K562 (cell line): ENCODE data around the gene GRWD1. TPM values are rescaled to one million over a fixed set of nuclear protein-coding genes. Genes with fewer than 3 reads are reported as not detected.

ENCODE experiments used
- ARID1B ChIP-seq: fragments of 450-650 bp; IDR thresholded peaks from 2 replicates; pipeline ENCODE4 v1.6.1; 2016; ENCODE audit warnings: antibody characterized with exemption, mild to moderate bottlenecking, inconsistent platforms
- ARID2 ChIP-seq: fragments of 450-650 bp; IDR thresholded peaks from 2 replicates; pipeline ENCODE4 v1.6.1; 2017; ENCODE audit warnings: antibody characterized with exemption, mild to moderate bottlenecking
- FOXJ3 ChIP-seq: sonication (generic); formaldehyde crosslinking; IDR thresholded peaks from 2 replicates; pipeline ENCODE4 v1.4.0; 2020; ENCODE audit warnings: mild to moderate bottlenecking, missing genetic modification reagents
- GTF2F1 ChIP-seq: IDR thresholded peaks from 2 replicates; pipeline ENCODE4 v1.6.1; 2011; ENCODE audit warnings: low read depth, low read length, improper control_type of control experiment
- JUNB ChIP-seq: fragments of 450-650 bp; formaldehyde crosslinking; conservative IDR thresholded peaks from 2 replicates; pipeline ENCODE4 v1.4.0; 2020; ENCODE audit warnings: mild to moderate bottlenecking
- MCM2 ChIP-seq: fragments of 450-650 bp; IDR thresholded peaks from 2 replicates; pipeline ENCODE4 v1.6.1; 2017; ENCODE audit warnings: low read depth, mild to moderate bottlenecking
- MEF2A ChIP-seq: IDR thresholded peaks from 2 replicates; pipeline ENCODE4 v1.6.1; 2011; ENCODE audit warnings: low read depth, mild to moderate bottlenecking, low read length, moderate library complexity; ENCODE audit not compliant: control insufficient read depth
- NEUROD1 ChIP-seq: fragments of 150-350 bp; IDR thresholded peaks from 2 replicates; pipeline ENCODE4 v1.6.1; 2014; ENCODE audit warnings: borderline replicate concordance, low read length, low read depth; ENCODE audit not compliant: partially characterized antibody
- NFIC ChIP-seq: fragments of 450-650 bp; IDR thresholded peaks from 2 replicates; pipeline ENCODE4 v1.6.1; 2017; ENCODE audit warnings: mild to moderate bottlenecking, inconsistent platforms
- NFYB ChIP-seq: IDR thresholded peaks from 2 replicates; pipeline ENCODE4 v1.6.1; 2011; ENCODE audit warnings: mild to moderate bottlenecking, moderate library complexity; ENCODE audit not compliant: insufficient read length; ENCODE audit errors: extremely low read depth
- NR2C2 ChIP-seq, 2 experiments: fragments of 200-800 bp in 1 of 2; sonication (Bioruptor generic) in 1 of 2; sonication (generic) in 1 of 2; formaldehyde crosslinking in 1 of 2; IDR thresholded peaks; 2 replicates each; pipeline versions ENCODE4 v1.6.1 to v1.8.0; 2016 to 2022; ENCODE audit warnings: mild to moderate bottlenecking in 1 of 2, missing compliant biosample characterization in 1 of 2, missing genetic modification characterization in 1 of 2, missing genetic modification reagents in 1 of 2
- POLR2H ChIP-seq: IDR thresholded peaks from 2 replicates; pipeline ENCODE4 v1.6.1; 2016; ENCODE audit warnings: missing genetic modification characterization, low read depth, mild to moderate bottlenecking, control low read depth, missing compliant biosample characterization, moderate library complexity
- PURB ChIP-seq: sonication (generic); formaldehyde crosslinking; IDR thresholded peaks from 2 replicates; pipeline ENCODE4 v1.9.0; 2021; ENCODE audit warnings: low read depth, mild to moderate bottlenecking, missing genetic modification reagents
- RAD21 ChIP-seq, 2 experiments: fragments of 250-450 bp in 1 of 2; fragments of 450-650 bp in 1 of 2; sonication (Bioruptor Pico) in 1 of 2; formaldehyde crosslinking in 1 of 2; IDR thresholded peaks in 1 of 2; conservative IDR thresholded peaks in 1 of 2; 2 replicates each; pipeline versions ENCODE4 v1.4.0 to v1.8.0; 2020 to 2022; ENCODE audit warnings: mild to moderate bottlenecking in 2 of 2, moderate library complexity in 1 of 2
- RBM17 ChIP-seq: fragments of 200-400 bp; formaldehyde crosslinking; IDR thresholded peaks from 2 replicates; pipeline ENCODE4 v1.6.1; 2017; ENCODE audit warnings: low read depth, mild to moderate bottlenecking, low read length, borderline replicate concordance
- SAFB2 ChIP-seq: fragments of 200-400 bp; formaldehyde crosslinking; IDR thresholded peaks from 2 replicates; pipeline ENCODE4 v1.6.1; 2018; ENCODE audit warnings: borderline replicate concordance, low read length, low read depth, moderate library complexity; ENCODE audit not compliant: severe bottlenecking
- SREBF2 ChIP-seq: sonication (generic); formaldehyde crosslinking; IDR thresholded peaks from 2 replicates; pipeline ENCODE4 v1.4.0; 2020; ENCODE audit warnings: mild to moderate bottlenecking, missing genetic modification reagents
- SRSF1 ChIP-seq: fragments of 200-400 bp; formaldehyde crosslinking; IDR thresholded peaks from 2 replicates; pipeline ENCODE4 v1.6.1; 2017; ENCODE audit warnings: mild to moderate bottlenecking, low read depth, low read length, moderate library complexity
- YBX1 ChIP-seq: fragments of 450-650 bp; IDR thresholded peaks from 2 replicates; pipeline ENCODE4 v1.7.1; 2016; ENCODE audit warnings: mild to moderate bottlenecking
- ZNF232 ChIP-seq: sonication (generic); formaldehyde crosslinking; IDR thresholded peaks from 2 replicates; pipeline ENCODE4 v1.8.0; 2022; ENCODE audit warnings: mild to moderate bottlenecking, missing genetic modification reagents
- ZNF436 ChIP-seq: fragments of 250-450, 450-650 bp; sonication (Bioruptor Pico); formaldehyde crosslinking; IDR thresholded peaks from 2 replicates; pipeline ENCODE4 v1.7.0; 2020; ENCODE audit warnings: mild to moderate bottlenecking
- ZNF785 ChIP-seq: fragments of 250-450 bp; sonication (Bioruptor Pico); IDR thresholded peaks from 2 replicates; pipeline ENCODE4 v1.4.0; 2020; ENCODE audit warnings: mild to moderate bottlenecking
- polyA plus RNA-seq, 8 experiments: library from polyadenylated mRNA; depleted of rRNA in 4 of 8; stranded (reverse) in 5 of 8; unstranded in 3 of 8; fragments of >200 nt; fragmentation: Nextera tagmentation in 2 of 8; fragmentation: Illumina TruSeq in 1 of 8; extraction: Ambion mirVana in 2 of 8; extraction: Trizol in 1 of 8; gene quantifications; 2 replicates each; pipeline versions ENCODE4 v1.2.1 to v1.2.3, GENCODE V29; 2011 to 2014; ENCODE audit warnings: inconsistent platforms in 1 of 8, missing spikeins in 1 of 8
- total RNA-seq, 7 experiments: library from RNA; depleted of rRNA in 6 of 7; stranded (reverse); fragments of >200 nt in 6 of 7; fragmentation: Illumina TruSeq in 2 of 7; extraction: Trizol in 2 of 7; gene quantifications; 2 replicates each; pipeline versions ENCODE4 v1.2.1 to v1.2.3, GENCODE V29; 2011 to 2021; ENCODE audit warnings: low replicate concordance in 1 of 7
- TF ChIP-seq, protein P1 (sequence below): IDR thresholded peaks from 2 replicates; pipeline ENCODE4 v1.6.1; 2014; ENCODE audit warnings: antibody characterized with exemption
- TF ChIP-seq, protein P2 (sequence below): fragments of 450-650 bp; IDR thresholded peaks from one replicate; pipeline ENCODE4 v1.6.1; 2018; ENCODE audit warnings: mild to moderate bottlenecking, moderate library complexity; ENCODE audit not compliant: partially characterized antibody
- TF ChIP-seq, protein P3 (sequence below): fragments of 450-650 bp; conservative IDR thresholded peaks from 2 replicates; pipeline ENCODE4 v1.6.1; 2016; ENCODE audit warnings: missing genetic modification characterization, low read depth, mild to moderate bottlenecking, missing compliant biosample characterization, moderate library complexity

GRWD1 gene
- total and polyA plus RNA-seq, 9 of the 15 experiments (the other 6 are each of a cell fraction or from before 2014, with no cell fraction given): 1.5 to 87.2 (median 24.5) TPM

DNA sequence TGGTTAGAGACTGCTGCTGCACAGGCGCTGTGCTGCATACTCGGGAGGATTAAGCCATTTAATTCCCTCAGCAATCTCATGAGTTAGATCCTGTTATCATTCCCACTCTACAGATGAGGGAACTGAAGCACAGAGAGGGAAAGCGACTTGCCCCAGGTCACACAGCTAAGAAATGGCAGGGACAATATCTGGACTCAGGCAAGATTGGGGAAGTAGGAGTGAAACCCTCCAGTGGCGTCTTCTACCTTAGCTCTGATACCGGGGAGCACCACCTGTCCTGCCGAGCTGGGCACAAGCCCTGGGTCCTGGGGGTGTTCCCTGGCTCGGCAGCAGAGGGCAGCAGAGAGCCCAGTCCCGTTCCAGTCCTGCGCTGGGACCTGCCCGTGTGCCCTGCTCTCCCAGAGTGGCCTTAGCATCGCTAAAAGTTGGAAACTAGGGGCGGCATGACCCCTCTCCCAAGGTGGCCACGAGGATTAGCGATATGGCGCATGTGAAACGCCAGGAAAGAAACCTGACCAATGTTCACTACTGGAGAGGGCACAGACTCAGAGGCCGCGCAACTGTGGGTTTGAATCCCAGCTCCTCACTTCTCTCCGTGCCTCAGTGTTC lies 43.9 kb downstream of the GRWD1 start (continued):
- no peak for TF ChIP-seq NFIC
- TF ChIP-seq SRSF1: no peak
- no peak for TF ChIP-seq YBX1
- no peak for TF ChIP-seq MCM2
- TF ChIP-seq NFYB: no peak
- no peak for TF ChIP-seq RBM17
- no peak; the same call in 1 of the 2 replicates for TF ChIP-seq ARID2
- peak; percentile 56 for TF ChIP-seq NR2C2 (CRISPR knock-in tag; IDR thresholded peaks at IDR 0.05)
- no peak for TF ChIP-seq NR2C2 (tag; IDR thresholded peaks at IDR 0.05)
- no peak for TF ChIP-seq SREBF2 (CRISPR knock-in tag)
- no peak for TF ChIP-seq FOXJ3 (CRISPR knock-in tag)
- TF ChIP-seq, protein P1, sequence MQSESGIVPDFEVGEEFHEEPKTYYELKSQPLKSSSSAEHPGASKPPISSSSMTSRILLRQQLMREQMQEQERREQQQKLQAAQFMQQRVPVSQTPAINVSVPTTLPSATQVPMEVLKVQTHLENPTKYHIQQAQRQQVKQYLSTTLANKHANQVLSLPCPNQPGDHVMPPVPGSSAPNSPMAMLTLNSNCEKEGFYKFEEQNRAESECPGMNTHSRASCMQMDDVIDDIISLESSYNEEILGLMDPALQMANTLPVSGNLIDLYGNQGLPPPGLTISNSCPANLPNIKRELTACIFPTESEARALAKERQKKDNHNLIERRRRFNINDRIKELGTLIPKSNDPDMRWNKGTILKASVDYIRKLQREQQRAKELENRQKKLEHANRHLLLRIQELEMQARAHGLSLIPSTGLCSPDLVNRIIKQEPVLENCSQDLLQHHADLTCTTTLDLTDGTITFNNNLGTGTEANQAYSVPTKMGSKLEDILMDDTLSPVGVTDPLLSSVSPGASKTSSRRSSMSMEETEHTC: no peak
- TF ChIP-seq ZNF785 (CRISPR knock-in tag): no peak
- no peak for TF ChIP-seq JUNB (CRISPR knock-in tag)
- TF ChIP-seq POLR2H: no peak
- TF ChIP-seq, protein P2, sequence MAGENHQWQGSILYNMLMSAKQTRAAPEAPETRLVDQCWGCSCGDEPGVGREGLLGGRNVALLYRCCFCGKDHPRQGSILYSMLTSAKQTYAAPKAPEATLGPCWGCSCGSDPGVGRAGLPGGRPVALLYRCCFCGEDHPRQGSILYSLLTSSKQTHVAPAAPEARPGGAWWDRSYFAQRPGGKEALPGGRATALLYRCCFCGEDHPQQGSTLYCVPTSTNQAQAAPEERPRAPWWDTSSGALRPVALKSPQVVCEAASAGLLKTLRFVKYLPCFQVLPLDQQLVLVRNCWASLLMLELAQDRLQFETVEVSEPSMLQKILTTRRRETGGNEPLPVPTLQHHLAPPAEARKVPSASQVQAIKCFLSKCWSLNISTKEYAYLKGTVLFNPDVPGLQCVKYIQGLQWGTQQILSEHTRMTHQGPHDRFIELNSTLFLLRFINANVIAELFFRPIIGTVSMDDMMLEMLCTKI: no peak
- TF ChIP-seq ZNF436 (CRISPR knock-in tag): no peak
- TF ChIP-seq SAFB2: no peak
- TF ChIP-seq PURB (CRISPR knock-in tag): no peak
- TF ChIP-seq ARID1B: no peak
- no peak for TF ChIP-seq GTF2F1
- no peak for TF ChIP-seq ZNF232 (CRISPR knock-in tag)
- no peak for TF ChIP-seq MEF2A
- TF ChIP-seq, protein P3, sequence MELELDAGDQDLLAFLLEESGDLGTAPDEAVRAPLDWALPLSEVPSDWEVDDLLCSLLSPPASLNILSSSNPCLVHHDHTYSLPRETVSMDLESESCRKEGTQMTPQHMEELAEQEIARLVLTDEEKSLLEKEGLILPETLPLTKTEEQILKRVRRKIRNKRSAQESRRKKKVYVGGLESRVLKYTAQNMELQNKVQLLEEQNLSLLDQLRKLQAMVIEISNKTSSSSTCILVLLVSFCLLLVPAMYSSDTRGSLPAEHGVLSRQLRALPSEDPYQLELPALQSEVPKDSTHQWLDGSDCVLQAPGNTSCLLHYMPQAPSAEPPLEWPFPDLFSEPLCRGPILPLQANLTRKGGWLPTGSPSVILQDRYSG: no peak
- TF ChIP-seq RAD21 (CRISPR knock-in tag; conservative IDR thresholded peaks at IDR 0.05 in 1 of 2, IDR thresholded peaks at IDR 0.05 in 1 of 2): peak; percentile 55 to 71
- no peak for TF ChIP-seq NEUROD1
